Fibroblast of lung (primary cell): ENCODE results near the gene LMX1A.

Source experiments
- CTCF ChIP-seq, 2 donors: IDR thresholded peaks in 1 of 2; conservative IDR thresholded peaks in 1 of 2; 1 replicate in 1 of 2; 2 replicates in 1 of 2; pipeline ENCODE4 v1.5.1; 2011 to 2012; ENCODE audit warnings: low read length in 2 of 2, control low read depth in 1 of 2, inconsistent platforms in 1 of 2, low read depth in 1 of 2, mild to moderate bottlenecking in 1 of 2
- EZH2 ChIP-seq: IDR thresholded peaks from 2 replicates; pipeline ENCODE4 v1.5.1; 2012; ENCODE audit warnings: low read length, control low read depth, mild to moderate bottlenecking; ENCODE audit errors: missing control alignments

GRCh38 chr1:165369255-165369848, 12.8 kb upstream of the LMX1A start:
- TF ChIP-seq CTCF (conservative IDR thresholded peaks at IDR 0.05 in 1 of 2, IDR thresholded peaks at IDR 0.05 in 1 of 2; ENCODE audit: low read depth in 1 of 2, low read length in 2 of 2) (peak; percentile 84 to 93), EZH2 (no peak)
